Common myeloid progenitor, CD34-positive (primary cell): Measurements from ENCODE around the gene MTF2. TPM values are rescaled to one million over a fixed set of nuclear protein-coding genes. Genes with fewer than 3 reads are reported as not detected.
"Not testable (repeated sequence)": the region's sequence is repeated elsewhere in the genome, so short reads cannot be mapped to it uniquely, and the experiment has no call there.

Source experiments
- CTCF ChIA-PET: fragments of 350-600 bp; sonication (Branson Sonifier 250); formaldehyde crosslinking; loops from one replicate; lab custom pipeline; 2021; ENCODE audit warnings: antibody characterized with exemption; lab: Charles Lee
- POLR2A ChIA-PET: fragments of 350-600 bp; sonication (Branson Sonifier 250); formaldehyde crosslinking; loops from one replicate; lab custom pipeline; 2021; ENCODE audit warnings: antibody characterized with exemption; lab: Charles Lee
- DNase-seq, 3 donors: peaks; one replicate each; pipeline versions ENCODE4 v3.0.0 to v3.0.0-alpha.2; 2013
- H3K27ac ChIP-seq, 2 experiments: 1 replicate in 1 of 2; 2 replicates in 1 of 2; pipeline ENCODE4 v1.7.0; 2013; ENCODE audit warnings: inconsistent platforms in 2 of 2, low read length in 2 of 2, mild to moderate bottlenecking in 2 of 2, low read depth in 1 of 2, moderate library complexity in 1 of 2; ENCODE audit not compliant: severe bottlenecking in 2 of 2, insufficient read depth in 1 of 2, poor library complexity in 1 of 2
- H3K27me3 ChIP-seq, 5 experiments: replicated peaks in 2 of 5; 1 replicate in 3 of 5; 2 replicates in 2 of 5; pipeline versions ENCODE4 v1.6.1 to v1.7.0; 2013; ENCODE audit warnings: low read length in 4 of 5, mild to moderate bottlenecking in 2 of 5, moderate library complexity in 2 of 5, inconsistent platforms in 1 of 5; ENCODE audit not compliant: insufficient read depth in 5 of 5, control insufficient read depth in 4 of 5
- H3K36me3 ChIP-seq, 4 experiments: 1 replicate in 2 of 4; 2 replicates in 2 of 4; pipeline versions ENCODE4 v1.6.1 to v1.7.0; 2013; ENCODE audit warnings: low read length in 3 of 4, control low read depth in 1 of 4, mild to moderate bottlenecking in 1 of 4; ENCODE audit not compliant: control insufficient read depth in 4 of 4, insufficient read depth in 4 of 4
- H3K4me1 ChIP-seq, 4 experiments: 1 replicate in 3 of 4; 2 replicates in 1 of 4; pipeline versions ENCODE4 v1.6.1 to v1.7.1; 2013; ENCODE audit warnings: low read length in 3 of 4, mild to moderate bottlenecking in 3 of 4, control low read depth in 1 of 4, inconsistent platforms in 1 of 4, moderate library complexity in 1 of 4; ENCODE audit not compliant: control insufficient read depth in 4 of 4, insufficient read depth in 4 of 4; ENCODE audit errors: control extremely low read depth in 1 of 4
- H3K4me3 ChIP-seq, 7 experiments: 1 replicate in 4 of 7; 2 replicates in 3 of 7; pipeline versions ENCODE4 v1.5.1 to v1.7.0; 2013; ENCODE audit warnings: mild to moderate bottlenecking in 7 of 7, low read length in 6 of 7, moderate library complexity in 6 of 7, inconsistent platforms in 2 of 7, low read depth in 2 of 7, control low read depth in 1 of 7; ENCODE audit not compliant: insufficient read depth in 4 of 7, control insufficient read depth in 1 of 7; ENCODE audit errors: extremely low read depth in 1 of 7
- H3K9me3 ChIP-seq, 5 experiments: 1 replicate in 4 of 5; 2 replicates in 1 of 5; pipeline versions ENCODE4 v1.6.1 to v1.7.1; 2013; ENCODE audit warnings: low read length in 4 of 5, mild to moderate bottlenecking in 2 of 5, inconsistent platforms in 1 of 5, low read depth in 1 of 5, moderate library complexity in 1 of 5; ENCODE audit not compliant: control insufficient read depth in 4 of 5, insufficient read depth in 2 of 5; ENCODE audit errors: control extremely low read depth in 1 of 5
- WGBS: methylation state at CpG from one replicate; pipeline ENCODE4 v1.1.5; 2013; ENCODE audit not compliant: insufficient coverage; 5-methylcytosine and 5-hydroxymethylcytosine counted together
- polyA plus RNA-seq: library from polyadenylated mRNA; unstranded; fragments of 120-200 nt; gene quantifications from one replicate; pipeline ENCODE4 v1.2.1, GENCODE V29; 2013

Gene MTF2
- polyA plus RNA-seq = 60.5 TPM

DNA sequence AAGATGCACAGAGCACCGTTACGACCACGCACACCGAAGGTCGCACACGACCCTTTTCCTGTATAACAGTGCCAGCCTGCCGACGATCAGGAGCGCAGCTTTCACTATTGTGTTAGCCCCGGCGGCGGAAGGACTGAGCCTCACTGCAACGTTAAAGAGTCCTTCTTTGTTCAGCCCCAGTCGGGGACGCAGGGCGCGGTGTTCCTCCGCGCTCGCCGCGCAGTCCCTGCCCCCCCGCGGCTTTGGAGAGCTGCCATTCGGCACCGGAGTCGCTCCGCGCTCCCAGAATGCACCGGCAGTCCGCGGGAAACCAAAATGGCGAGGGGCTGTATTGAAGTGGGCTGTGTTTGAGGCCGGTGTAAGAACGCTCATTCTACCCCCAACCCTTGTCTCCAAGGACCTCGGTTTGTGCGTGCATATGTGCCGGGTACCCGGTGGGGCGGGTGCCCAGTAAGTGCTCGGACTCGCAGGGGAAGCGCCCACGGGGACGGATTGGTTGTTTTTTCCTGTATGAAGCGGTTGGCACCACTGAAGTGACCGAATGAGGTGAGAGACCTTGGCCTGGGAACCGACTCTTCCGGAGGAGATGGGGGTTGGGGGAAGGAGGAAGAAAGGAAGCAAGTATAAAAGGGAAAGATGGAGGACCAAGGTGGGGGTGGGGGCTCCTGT lies at the start of gene MTF2:
TSS of gene MTF2 (plus strand) at position 298 of the 669 bp plus-strand sequence. CDS start at position 542, 244 bp downstream.
- H3K36me3 ChIP-seq = peaks cover 7 to 14% (median 11%) of the 10 kb centered on the region in 4 experiments
- DNase-seq = peak; percentile 98 to 99 (median 99)
- CTCF ChIA-PET = interaction anchor here (0.9 to 2.8 kb wide), 7 partner anchors 11 to 225 kb away, joined by 3 to 14 read pairs (median 6); no protein-coding TSS in a partner anchor
- peaks cover 0 to 7% (median 0%) of the 10 kb centered on the region in 5 experiments for H3K9me3 ChIP-seq
- H3K27ac ChIP-seq = peak within 1 kb of the TSS; percentile 97 to 98
- H3K27me3 ChIP-seq = no peaks in the 10 kb centered on the region
- peaks cover 7 to 41% (median 21%) of the 10 kb centered on the region in 4 experiments for H3K4me1 ChIP-seq
- peak within 1 kb of the TSS; percentile 81 to 100 (median 94) for H3K4me3 ChIP-seq
- WGBS = under 1% methylated on average over 42 of the region's 49 CpGs
- POLR2A ChIA-PET = interaction anchor here (0.6 to 1.9 kb wide), 9 partner anchors 17 to 769 kb away, joined by 3 to 5 read pairs (median 4); partner anchors contain the start of genes DR1 and RPL5

GRCh38 chr1:93029317-93029716 lies 49.8 kb upstream of the MTF2 start:
- H3K4me1 ChIP-seq = peaks cover 0 to 26% (median 10%) of the 10 kb centered on the region in 4 experiments
- peak in 1 of 3 donors; percentile 23 for DNase-seq
- ChIA-PET POLR2A (no interaction called here), CTCF (interaction anchor here (1.3 to 1.4 kb wide), 2 partner anchors 20 to 32 kb away, joined by 3 read pairs; no protein-coding TSS in a partner anchor)
- 91% methylated on average over 1 of the region's 3 CpGs for WGBS
- H3K27me3 ChIP-seq = no peaks in the 10 kb centered on the region
- H3K36me3 ChIP-seq = no peaks in the 10 kb centered on the region
- H3K9me3 ChIP-seq = no peaks in the 10 kb centered on the region
- H3K4me3 ChIP-seq = no peak overlapping the region
- no peak overlapping the region for H3K27ac ChIP-seq

- H3K27ac ChIP-seq, H3K9me3 ChIP-seq, H3K27me3 ChIP-seq, DNase-seq, H3K4me3 ChIP-seq, H3K36me3 ChIP-seq, POLR2A ChIA-PET: not testable (repeated sequence)
- WGBS = 100% methylated on average over 3 of the region's 4 CpGs
- peaks cover 0 to 25% (median 9%) of the 10 kb centered on the region in 4 experiments for H3K4me1 ChIP-seq
- CTCF ChIA-PET = interaction anchor here (1.3 to 1.4 kb wide), 2 partner anchors 21 to 32 kb away, joined by 3 read pairs; no protein-coding TSS in a partner anchor
Observed at GRCh38 chr1:93030191-93030590, 48.9 kb upstream of the MTF2 start.

- H3K4me3 ChIP-seq = no peak overlapping the region
- H3K27me3 ChIP-seq = no peaks in the 10 kb centered on the region
- POLR2A ChIA-PET = no interaction called here
- H3K27ac ChIP-seq = no peak overlapping the region
- peaks cover 0 to 12% (median 2%) of the 10 kb centered on the region in 4 experiments for H3K4me1 ChIP-seq
- no peak for DNase-seq
- no peaks in the 10 kb centered on the region for H3K36me3 ChIP-seq
- no peaks in the 10 kb centered on the region for H3K9me3 ChIP-seq
- WGBS = 80% methylated on average over 1 of the region's 3 CpGs
- CTCF ChIA-PET = no interaction called here
Observed at GRCh38 chr1:93031711-93032110, 47.4 kb upstream of the MTF2 start.

DNA sequence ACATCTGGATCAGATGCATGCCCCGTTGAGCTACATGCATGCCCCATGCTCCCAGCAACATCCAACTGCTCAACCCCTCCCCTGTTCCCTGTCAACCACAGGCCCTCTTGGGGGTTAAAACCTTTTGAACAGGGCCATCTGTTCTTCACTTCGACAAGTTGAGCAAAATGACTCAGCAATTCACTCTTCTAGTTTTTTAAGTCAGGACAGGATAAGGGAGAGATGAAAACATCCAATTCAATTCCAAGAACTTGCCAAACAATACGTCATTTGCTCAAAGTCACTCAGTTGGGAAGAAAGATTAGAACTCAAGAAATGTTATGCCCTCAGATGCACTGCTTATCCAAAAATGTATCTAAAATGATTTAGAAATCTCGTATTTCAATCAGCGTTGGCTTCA lies 46.1 kb upstream of the MTF2 start:
- Histone ChIP-seq H3K27ac (no peak overlapping the region), H3K27me3 (no peaks in the 10 kb centered on the region), H3K9me3 (no peaks in the 10 kb centered on the region), H3K4me1 (peaks cover 0 to 12% (median 2%) of the 10 kb centered on the region in 4 experiments), H3K4me3 (no peak overlapping the region), H3K36me3 (no peaks in the 10 kb centered on the region)
- CTCF ChIA-PET = interaction anchor here (1.2 kb wide), 1 partner anchor 18 kb away, joined by 4 read pairs; no protein-coding TSS in a partner anchor
- POLR2A ChIA-PET = no interaction called here
- 63% methylated on average over 5 of the region's 5 CpGs for WGBS
- peak in 2 of 3 donors; percentile 39 to 41 for DNase-seq

- WGBS = no CpG with 5 or more reads among the region's 3 CpGs
- ChIA-PET CTCF (interaction anchor here (0.7 to 1.2 kb wide), 3 partner anchors 8 to 17 kb away, joined by 3 to 7 read pairs (median 4); no protein-coding TSS in a partner anchor), POLR2A (no interaction called here)
- H3K36me3 ChIP-seq = no peaks in the 10 kb centered on the region
- H3K27me3 ChIP-seq = no peaks in the 10 kb centered on the region
- DNase-seq = peak in 2 of 3 donors; percentile 15 to 22
- H3K4me1 ChIP-seq = peaks cover 0 to 12% (median 2%) of the 10 kb centered on the region in 4 experiments
- no peaks in the 10 kb centered on the region for H3K9me3 ChIP-seq
- H3K4me3 ChIP-seq = no peak overlapping the region
- no peak overlapping the region for H3K27ac ChIP-seq
Observed at GRCh38 chr1:93033785-93034184, 45.3 kb upstream of the MTF2 start.

DNA sequence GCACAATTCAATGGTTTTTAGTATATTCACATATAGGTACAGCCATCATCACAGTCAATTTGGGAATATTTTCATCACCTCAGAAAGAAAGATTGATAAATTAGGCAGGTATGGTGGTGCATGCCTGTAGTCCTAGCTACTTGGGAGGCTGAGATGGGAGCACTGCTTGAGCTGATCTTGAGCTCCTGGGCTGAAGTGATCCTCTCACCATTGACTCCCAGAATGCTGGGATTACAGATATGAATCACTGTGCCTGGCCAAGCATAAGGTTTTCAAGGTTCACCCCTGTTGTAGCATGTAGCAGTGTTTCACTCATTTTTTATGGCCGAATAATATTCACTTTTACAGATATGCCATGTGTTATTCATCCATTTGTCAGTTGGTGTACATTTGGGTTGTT lies 44.7 kb upstream of the MTF2 start:
- POLR2A ChIA-PET = no interaction called here

More for the DNA sequence above, 44.7 kb upstream of the MTF2 start:
- Histone ChIP-seq H3K4me1 (peaks cover 0 to 9% (median 2%) of the 10 kb centered on the region in 4 experiments), H3K27me3 (no peaks in the 10 kb centered on the region), H3K36me3 (no peaks in the 10 kb centered on the region), H3K9me3 (no peaks in the 10 kb centered on the region), H3K4me3 (no peak overlapping the region), H3K27ac (no peak overlapping the region)
- no peak for DNase-seq
- CTCF ChIA-PET = interaction anchor here (0.7 to 1.2 kb wide), 3 partner anchors 9 to 16 kb away, joined by 3 to 7 read pairs (median 4); no protein-coding TSS in a partner anchor
- WGBS = no CpG with 5 or more reads among the region's 1 CpG
